ENCODE results near the gene ST6GALNAC2.

ST6GALNAC2 gene

DNA sequence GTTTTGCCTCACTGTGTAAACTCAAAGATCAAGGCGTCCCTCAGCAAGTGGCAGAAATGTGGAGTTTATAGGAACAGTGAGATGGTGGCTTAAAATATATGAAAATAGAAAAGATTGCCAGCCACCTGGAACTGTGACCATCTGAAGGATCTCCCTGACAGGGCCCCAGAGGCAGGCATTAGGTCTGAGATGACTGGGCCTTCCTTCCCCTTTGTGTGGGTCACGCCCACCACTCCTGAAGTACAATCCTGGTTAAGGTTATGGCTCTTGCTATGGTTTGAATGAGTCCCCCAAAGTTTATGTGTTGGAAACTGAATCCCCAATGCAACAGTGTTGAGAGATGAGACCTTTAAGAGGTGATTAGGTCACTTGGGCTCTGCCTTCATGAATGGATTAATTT, 6.4 kb downstream of the ST6GALNAC2 start:
- Histone ChIP-seq H3K4me1 (ENCODE audit: control insufficient read depth, low read length) (no peaks in the 10 kb centered on the region), H3K36me3 (ENCODE audit: control insufficient read depth, low read length) (no peaks in the 10 kb centered on the region), H3K27ac (ENCODE audit: low read depth, low read length) (no peak overlapping the region), H3K9me3 (ENCODE audit: control insufficient read depth, insufficient read depth, low read length) (no peaks in the 10 kb centered on the region), H3K4me3 (ENCODE audit: low read length) (no peak overlapping the region), H3F3A (ENCODE audit: control insufficient read depth, insufficient read depth) (no peaks in the 10 kb centered on the region), H4K20me1 (ENCODE audit: control insufficient read depth, insufficient read depth, low read depth, low read length) (no peaks in the 10 kb centered on the region), H3K27me3 (ENCODE audit: control insufficient read depth, low read length) (peaks cover 48% of the 10 kb centered on the region), H3K79me2 (ENCODE audit: control insufficient read depth, low read length) (no peaks in the 10 kb centered on the region), H3K4me2 (ENCODE audit: low read length) (no peak overlapping the region), H3K9me2 (replicated peaks; ENCODE audit: control insufficient read depth, low read length) (no peaks in the 10 kb centered on the region)
- TF ChIP-seq EZH2phosphoT487 (IDR thresholded peaks at IDR 0.05; ENCODE audit: borderline replicate concordance, low read length), result no peak
- TF ChIP-seq, protein P1, sequence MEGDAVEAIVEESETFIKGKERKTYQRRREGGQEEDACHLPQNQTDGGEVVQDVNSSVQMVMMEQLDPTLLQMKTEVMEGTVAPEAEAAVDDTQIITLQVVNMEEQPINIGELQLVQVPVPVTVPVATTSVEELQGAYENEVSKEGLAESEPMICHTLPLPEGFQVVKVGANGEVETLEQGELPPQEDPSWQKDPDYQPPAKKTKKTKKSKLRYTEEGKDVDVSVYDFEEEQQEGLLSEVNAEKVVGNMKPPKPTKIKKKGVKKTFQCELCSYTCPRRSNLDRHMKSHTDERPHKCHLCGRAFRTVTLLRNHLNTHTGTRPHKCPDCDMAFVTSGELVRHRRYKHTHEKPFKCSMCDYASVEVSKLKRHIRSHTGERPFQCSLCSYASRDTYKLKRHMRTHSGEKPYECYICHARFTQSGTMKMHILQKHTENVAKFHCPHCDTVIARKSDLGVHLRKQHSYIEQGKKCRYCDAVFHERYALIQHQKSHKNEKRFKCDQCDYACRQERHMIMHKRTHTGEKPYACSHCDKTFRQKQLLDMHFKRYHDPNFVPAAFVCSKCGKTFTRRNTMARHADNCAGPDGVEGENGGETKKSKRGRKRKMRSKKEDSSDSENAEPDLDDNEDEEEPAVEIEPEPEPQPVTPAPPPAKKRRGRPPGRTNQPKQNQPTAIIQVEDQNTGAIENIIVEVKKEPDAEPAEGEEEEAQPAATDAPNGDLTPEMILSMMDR (IDR thresholded peaks at IDR 0.05; ENCODE audit: low read depth, low read length, poor library complexity, severe bottlenecking), result no peak

DNA sequence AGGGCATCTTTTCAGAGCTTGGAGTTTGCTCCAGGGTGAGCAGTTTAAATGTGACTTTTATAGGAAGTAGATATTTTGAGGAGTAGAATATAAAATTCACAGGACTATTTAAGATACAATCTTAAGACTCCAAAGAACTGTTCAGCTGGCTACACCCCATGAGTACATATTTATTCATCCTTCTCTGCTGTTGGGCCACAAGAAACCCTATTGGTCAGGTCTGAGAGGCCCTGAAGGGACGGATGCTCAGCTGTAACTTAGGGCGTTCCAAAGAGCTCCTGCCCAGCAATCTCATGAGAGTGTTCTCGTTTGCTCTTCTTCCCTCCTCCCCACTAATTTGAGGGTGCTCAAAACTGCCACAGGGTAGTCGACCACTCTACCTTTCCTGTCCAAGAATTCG, 7.3 kb downstream of the ST6GALNAC2 start:
- Histone ChIP-seq H3K79me2 (ENCODE audit: control insufficient read depth, low read length) (no peaks in the 10 kb centered on the region), H3F3A (ENCODE audit: control insufficient read depth, insufficient read depth) (no peaks in the 10 kb centered on the region), H3K4me2 (ENCODE audit: low read length) (no peak overlapping the region), H4K20me1 (ENCODE audit: control insufficient read depth, insufficient read depth, low read depth, low read length) (no peaks in the 10 kb centered on the region), H3K27ac (ENCODE audit: low read depth, low read length) (no peak overlapping the region), H3K36me3 (ENCODE audit: control insufficient read depth, low read length) (no peaks in the 10 kb centered on the region), H3K9me2 (replicated peaks; ENCODE audit: control insufficient read depth, low read length) (no peaks in the 10 kb centered on the region), H3K4me1 (ENCODE audit: control insufficient read depth, low read length) (no peaks in the 10 kb centered on the region), H3K27me3 (ENCODE audit: control insufficient read depth, low read length) (peaks cover 44% of the 10 kb centered on the region), H3K4me3 (ENCODE audit: low read length) (no peak overlapping the region), H3K9me3 (ENCODE audit: control insufficient read depth, insufficient read depth, low read length) (no peaks in the 10 kb centered on the region)
- TF ChIP-seq, protein P1 (IDR thresholded peaks at IDR 0.05; ENCODE audit: low read depth, low read length, poor library complexity, severe bottlenecking), result no peak
- no peak for TF ChIP-seq EZH2phosphoT487 (IDR thresholded peaks at IDR 0.05; ENCODE audit: borderline replicate concordance, low read length)

DNA sequence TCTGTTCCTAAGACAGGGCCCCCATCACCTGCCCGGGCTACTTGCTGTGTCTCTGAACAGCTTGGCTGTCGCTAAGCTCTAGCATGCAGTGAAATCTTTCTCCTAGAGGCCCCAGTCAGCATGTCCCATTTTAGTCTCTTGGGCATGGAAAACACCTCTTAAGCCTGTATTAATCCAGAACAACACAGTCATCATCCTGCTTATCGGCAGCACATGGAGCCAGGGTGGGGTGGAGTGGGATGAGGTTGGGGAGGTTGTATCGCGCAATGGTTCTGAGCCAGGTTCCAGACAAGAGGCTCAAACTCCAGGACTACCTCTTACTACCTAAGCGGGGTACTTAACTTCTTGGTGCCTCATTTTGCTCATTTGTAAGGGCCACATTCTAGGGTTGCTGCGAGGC, 7.8 kb downstream of the ST6GALNAC2 start:
- peaks cover 42% of the 10 kb centered on the region for H3K27me3 ChIP-seq (ENCODE audit: control insufficient read depth, low read length)
- H4K20me1 ChIP-seq (ENCODE audit: control insufficient read depth, insufficient read depth, low read depth, low read length), result no peaks in the 10 kb centered on the region
- no peak overlapping the region for H3K4me2 ChIP-seq (ENCODE audit: low read length)
- no peak overlapping the region for H3K4me3 ChIP-seq (ENCODE audit: low read length)
- H3K36me3 ChIP-seq (ENCODE audit: control insufficient read depth, low read length), result no peaks in the 10 kb centered on the region
- no peaks in the 10 kb centered on the region for H3K4me1 ChIP-seq (ENCODE audit: control insufficient read depth, low read length)
- no peaks in the 10 kb centered on the region for H3K9me3 ChIP-seq (ENCODE audit: control insufficient read depth, insufficient read depth, low read length)
- TF ChIP-seq EZH2phosphoT487 (IDR thresholded peaks at IDR 0.05; ENCODE audit: borderline replicate concordance, low read length), result no peak
- TF ChIP-seq, protein P1 (IDR thresholded peaks at IDR 0.05; ENCODE audit: low read depth, low read length, poor library complexity, severe bottlenecking), result no peak
- H3K9me2 ChIP-seq (replicated peaks; ENCODE audit: control insufficient read depth, low read length), result no peaks in the 10 kb centered on the region
- H3K27ac ChIP-seq (ENCODE audit: low read depth, low read length), result no peak overlapping the region
- H3F3A ChIP-seq (ENCODE audit: control insufficient read depth, insufficient read depth), result no peaks in the 10 kb centered on the region
- no peaks in the 10 kb centered on the region for H3K79me2 ChIP-seq (ENCODE audit: control insufficient read depth, low read length)

DNA sequence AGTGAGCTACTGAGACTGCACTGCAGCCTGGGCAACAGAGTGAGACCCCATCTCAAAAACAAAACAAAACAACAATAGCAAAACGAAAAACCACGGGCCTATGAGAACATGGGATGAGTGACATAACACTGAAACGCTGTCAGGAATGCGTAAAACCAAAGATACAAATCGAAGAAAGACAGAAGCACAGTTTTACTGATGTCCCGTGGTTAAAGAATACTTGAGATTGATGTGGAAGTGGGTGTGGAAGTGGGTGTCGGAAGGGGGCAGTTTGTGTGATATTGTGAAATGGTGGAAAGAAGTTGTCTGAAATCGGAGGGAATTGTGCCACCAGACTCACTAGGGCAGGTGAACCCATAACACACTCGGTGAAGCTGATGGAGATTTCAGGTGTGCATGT, 9.5 kb downstream of the ST6GALNAC2 start:
- Histone ChIP-seq H3K4me1 (ENCODE audit: control insufficient read depth, low read length) (no peaks in the 10 kb centered on the region), H3K36me3 (ENCODE audit: control insufficient read depth, low read length) (no peaks in the 10 kb centered on the region), H3K4me3 (ENCODE audit: low read length) (no peak overlapping the region), H3K79me2 (ENCODE audit: control insufficient read depth, low read length) (no peaks in the 10 kb centered on the region), H3K9me3 (ENCODE audit: control insufficient read depth, insufficient read depth, low read length) (no peaks in the 10 kb centered on the region), H3K27ac (ENCODE audit: low read depth, low read length) (no peak overlapping the region), H3K4me2 (ENCODE audit: low read length) (no peak overlapping the region), H3K27me3 (ENCODE audit: control insufficient read depth, low read length) (peaks cover 38% of the 10 kb centered on the region), H3K9me2 (replicated peaks; ENCODE audit: control insufficient read depth, low read length) (no peaks in the 10 kb centered on the region), H4K20me1 (ENCODE audit: control insufficient read depth, insufficient read depth, low read depth, low read length) (no peaks in the 10 kb centered on the region), H3F3A (ENCODE audit: control insufficient read depth, insufficient read depth) (no peaks in the 10 kb centered on the region)
- TF ChIP-seq EZH2phosphoT487 (IDR thresholded peaks at IDR 0.05; ENCODE audit: borderline replicate concordance, low read length), result no peak
- TF ChIP-seq, protein P1 (IDR thresholded peaks at IDR 0.05; ENCODE audit: low read depth, low read length, poor library complexity, severe bottlenecking), result no peak
